T47D (cell line): ENCODE measurements around the gene NUP35.

ENCODE experiments used
- DNase-seq, 2 experiments: peaks; one replicate each; pipeline versions ENCODE4 v3.0.0 to v3.0.0-alpha.2; 2011 to 2012; ENCODE audit warnings: low read depth in 1 of 2, low spot score in 1 of 2
- JUND ChIP-seq: IDR thresholded peaks from 2 replicates; pipeline ENCODE4 v1.6.1; 2012; ENCODE audit warnings: low read depth
- in situ Hi-C: cut with HindIII; loops from 2 replicates; pipeline ENCODE4 v1.10.0; 2016; ENCODE audit warnings: low sequenced_read_pairs, low pct_unique_long_range_greater_than_20kb

The NUP35 gene

GRCh38 chr2:183193904-183194303, 69.7 kb downstream of the NUP35 start:
- TF ChIP-seq JUND: no peak
- peak in 1 of 2 experiments; percentile 10 for DNase-seq
- in situ Hi-C loops: no loop called here

- in situ Hi-C loops: no loop called here
- no peak for DNase-seq
- no peak for TF ChIP-seq JUND
These were observed 71.2 kb downstream of the NUP35 start for GRCh38 chr2:183195397-183195796.

- TF ChIP-seq JUND: no peak
- no peak for DNase-seq
- in situ Hi-C loops: no loop called here
These were observed 71.8 kb downstream of the NUP35 start for GRCh38 chr2:183195998-183196409.

GRCh38 chr2:183204397-183204796, 80.2 kb downstream of the NUP35 start:
- in situ Hi-C loops: no loop called here
- no peak for DNase-seq
- no peak for TF ChIP-seq JUND

GRCh38 chr2:183207110-183207509, 82.9 kb downstream of the NUP35 start:
- DNase-seq: peak in 1 of 2 experiments; percentile 0
- in situ Hi-C loops: no loop called here
- TF ChIP-seq JUND: no peak

- in situ Hi-C loops: no loop called here
- no peak for TF ChIP-seq JUND
These were observed 85.3 kb downstream of the NUP35 start for GRCh38 chr2:183209395-183210028.

More at GRCh38 chr2:183209395-183210028, 85.3 kb downstream of the NUP35 start:
- DNase-seq: no peak
